Retinal pigment epithelial cell (primary cell): ENCODE results near the gene C5orf63.

ENCODE experiments used
- DNase-seq: peaks from one replicate; pipeline ENCODE4 v3.0.0-alpha.2; 2010; ENCODE audit warnings: low read depth
- H3K4me3 ChIP-seq: 2 replicates; pipeline ENCODE4 v1.5.1; 2011; ENCODE audit warnings: mild to moderate bottlenecking, low read length, control low read depth, moderate library complexity
- CTCF ChIP-seq: conservative IDR thresholded peaks from 2 replicates; pipeline ENCODE4 v1.5.1; 2011; ENCODE audit warnings: low read depth, low read length, control low read depth, inconsistent platforms

C5orf63 gene

GRCh38 chr5:127046343-127047072, 26.8 kb downstream of the C5orf63 start:
- no peak for TF ChIP-seq CTCF
- no peak for DNase-seq
- H3K4me3 ChIP-seq = no peak overlapping the region

GRCh38 chr5:127042593-127042992, 30.7 kb downstream of the C5orf63 start:
- no peak overlapping the region for H3K4me3 ChIP-seq
- no peak for TF ChIP-seq CTCF
- no peak for DNase-seq

- H3K4me3 ChIP-seq = no peak overlapping the region
- TF ChIP-seq CTCF = no peak
- no peak for DNase-seq
Observed at GRCh38 chr5:127041571-127041970, 31.7 kb downstream of the C5orf63 start.

- H3K4me3 ChIP-seq = no peak overlapping the region
- DNase-seq = no peak
- TF ChIP-seq CTCF = no peak
Observed at GRCh38 chr5:127040796-127041520, 32.3 kb downstream of the C5orf63 start.

- no peak for TF ChIP-seq CTCF
- no peak overlapping the region for H3K4me3 ChIP-seq
- no peak for DNase-seq
Observed at GRCh38 chr5:127038550-127038949, 34.8 kb downstream of the C5orf63 start.

- no peak for TF ChIP-seq CTCF
- H3K4me3 ChIP-seq = no peak overlapping the region
- DNase-seq = no peak
Observed at GRCh38 chr5:127031863-127032232, 41.5 kb downstream of the C5orf63 start.
